Stromal cell of bone marrow (primary cell): ENCODE results near the gene WDR5B.

Source experiments
- DNase-seq: peaks from one replicate; pipeline ENCODE4 v3.0.0-alpha.2; 2012; ENCODE audit warnings: low read depth

WDR5B gene

DNA sequence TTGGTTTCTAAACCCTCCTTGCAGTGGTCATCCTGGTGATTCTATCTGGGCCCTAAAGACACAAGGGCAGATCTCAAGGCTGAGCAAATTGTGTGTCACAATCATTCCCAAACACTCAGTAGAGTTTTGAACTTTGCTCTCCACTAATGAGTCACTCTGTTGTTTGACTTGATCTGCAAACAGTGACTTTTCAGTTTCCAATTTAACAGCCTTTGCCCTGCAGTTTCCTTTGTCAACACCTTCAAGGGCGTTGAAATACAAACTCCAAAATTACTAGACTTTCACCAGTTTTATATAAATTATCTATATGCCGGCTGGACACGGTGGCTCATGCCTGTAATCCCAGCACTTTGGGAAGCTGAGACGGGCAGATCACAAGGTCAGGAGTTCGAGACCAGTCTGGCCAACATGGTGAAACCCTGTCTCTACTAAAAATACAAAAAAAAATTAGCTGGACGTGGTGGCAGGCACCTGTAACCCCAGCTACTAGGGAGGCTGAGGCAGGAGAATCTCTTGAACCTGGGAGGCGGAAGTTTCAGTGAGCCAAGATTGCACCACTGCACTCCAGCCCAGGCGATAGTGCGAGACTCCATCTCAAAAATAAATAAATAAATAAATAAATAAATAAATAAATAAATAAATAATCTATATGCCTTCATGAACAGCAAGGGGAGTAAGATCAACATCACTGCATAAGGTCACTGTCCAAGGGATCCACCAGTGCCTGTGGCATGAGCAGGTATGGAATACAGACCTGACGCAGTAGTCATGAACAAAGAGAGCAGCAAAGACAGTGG lies 50.1 kb downstream of the WDR5B start:
- peak; percentile 59 for DNase-seq

DNA sequence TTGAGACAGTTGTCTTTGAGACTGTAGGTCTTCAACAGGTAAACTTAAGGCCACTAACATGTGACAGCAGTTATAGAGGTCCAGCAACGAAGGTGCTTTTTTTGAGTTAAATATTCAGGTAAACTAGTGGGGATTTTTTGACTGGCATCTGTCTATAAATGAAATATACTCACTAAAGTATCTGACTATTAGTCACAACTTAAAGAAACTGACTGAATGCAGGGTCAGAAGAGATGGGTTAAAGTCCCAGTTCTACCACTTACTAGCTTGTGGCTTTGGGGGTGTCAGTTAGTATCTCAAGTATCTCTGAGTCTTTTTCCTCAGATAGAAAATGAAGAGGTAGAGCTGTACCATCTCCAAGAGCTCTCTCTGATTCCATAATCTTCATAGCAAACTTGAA lies 50.8 kb downstream of the WDR5B start:
- no peak for DNase-seq

- no peak for DNase-seq
Measured at GRCh38 chr3:122364490-122364889, 51.4 kb downstream of the WDR5B start.
